ENCODE results near the gene TGM2. TPM values are rescaled to one million over a fixed set of nuclear protein-coding genes. Genes with fewer than 3 reads are reported as not detected.

The TGM2 gene
- polyA plus RNA-seq, 2 of the 4 experiments (the other 2 are of a cell fraction): 173 to 441 TPM

GRCh38 chr20:38084425-38084951, 80.6 kb downstream of the TGM2 start:
- ChIA-PET POLR2A (no interaction called here), CTCF (interaction anchor here (0.8 to 3.1 kb wide), 5 partner anchors 10 to 337 kb away, joined by 3 to 13 read pairs (median 6); no protein-coding TSS in a partner anchor)
- WGBS (ENCODE audit: missing lambda C conversion rate): 63% methylated on average over 5 of the region's 5 CpGs
- H3K4me3 ChIP-seq: no peak overlapping the region
- peak in 1 of 2 experiments; percentile 29 for DNase-seq (ENCODE audit: low read depth in 1 of 2, low spot score in 1 of 2)
- no peak for TF ChIP-seq GATA3 (IDR thresholded peaks at IDR 0.05; ENCODE audit: borderline replicate concordance)
- no peak overlapping the region for H3K4me2 ChIP-seq
- no peak overlapping the region for H3K27ac ChIP-seq
- peaks cover 8% of the 10 kb centered on the region; the same call in 1 of the 3 replicates for H3K9me3 ChIP-seq
- ATAC-seq: peak in 1 of 2 experiments; percentile 43; a peak in 2 of 6 replicates
- H3K4me1 ChIP-seq: peaks cover 9% of the 10 kb centered on the region; the same call in 2 of the 3 replicates
- FAIRE-seq: no peak

DNA sequence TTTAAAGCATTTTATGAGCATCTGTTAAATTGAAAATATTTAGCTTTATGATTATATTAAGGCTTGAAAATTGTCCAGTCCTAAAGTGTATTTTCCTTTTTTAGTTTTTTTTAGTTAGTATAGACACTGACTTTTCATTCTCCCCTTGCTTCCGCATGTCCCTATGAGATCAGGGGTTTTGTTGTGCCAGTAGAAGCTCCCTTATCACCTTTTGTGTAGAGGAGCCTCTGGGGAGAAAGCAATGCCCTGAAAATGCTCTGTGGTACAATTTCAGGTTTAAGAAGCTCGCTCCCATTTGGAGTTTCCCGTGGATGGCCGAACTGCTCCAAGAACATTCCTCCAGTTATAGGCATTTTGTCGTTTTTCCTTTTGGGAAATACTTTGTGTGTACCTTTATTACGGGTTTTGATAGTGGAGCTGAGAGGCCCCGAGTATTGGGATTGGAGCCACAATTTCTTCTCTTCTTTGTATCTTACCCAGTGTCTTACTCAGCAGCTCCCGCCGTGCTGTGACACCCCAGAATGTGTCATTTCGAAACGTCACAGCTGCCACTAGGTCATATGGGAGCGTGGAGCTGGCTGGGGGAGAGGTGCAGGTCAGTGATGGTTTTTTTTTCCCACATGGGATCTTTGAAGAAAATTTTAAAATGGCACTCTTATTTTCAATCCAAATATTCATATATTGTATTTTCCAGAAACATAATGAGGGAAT, 81.6 kb downstream of the TGM2 start:
- CTCF ChIA-PET: interaction anchor here (0.8 to 3.1 kb wide), 7 partner anchors 9 to 338 kb away, joined by 3 to 13 read pairs (median 6); no protein-coding TSS in a partner anchor
- H3K4me1 ChIP-seq: peaks cover 9% of the 10 kb centered on the region; the same call in 2 of the 3 replicates
- H3K27ac ChIP-seq: peak overlapping the region in 1 of 2 experiments; percentile 20; a peak in 1 of 6 replicates
- FAIRE-seq: no peak
- POLR2A ChIA-PET: interaction anchor here (0.7 kb wide), 1 partner anchor 50 kb away, joined by 3 read pairs; the partner anchor contains the start of gene TTI1
- DNase-seq (ENCODE audit: low read depth in 1 of 2, low spot score in 1 of 2): no peak
- no peak for ATAC-seq
- H3K4me2 ChIP-seq: no peak overlapping the region
- H3K9me3 ChIP-seq: peaks cover 10% of the 10 kb centered on the region; the same call in 1 of the 3 replicates
- 95% methylated on average over 12 of the region's 12 CpGs for WGBS (ENCODE audit: missing lambda C conversion rate)
- no peak overlapping the region for H3K4me3 ChIP-seq
- TF ChIP-seq ZNF302 (CRISPR knock-in tag; IDR thresholded peaks at IDR 0.05): no peak
- TF ChIP-seq, protein P1, sequence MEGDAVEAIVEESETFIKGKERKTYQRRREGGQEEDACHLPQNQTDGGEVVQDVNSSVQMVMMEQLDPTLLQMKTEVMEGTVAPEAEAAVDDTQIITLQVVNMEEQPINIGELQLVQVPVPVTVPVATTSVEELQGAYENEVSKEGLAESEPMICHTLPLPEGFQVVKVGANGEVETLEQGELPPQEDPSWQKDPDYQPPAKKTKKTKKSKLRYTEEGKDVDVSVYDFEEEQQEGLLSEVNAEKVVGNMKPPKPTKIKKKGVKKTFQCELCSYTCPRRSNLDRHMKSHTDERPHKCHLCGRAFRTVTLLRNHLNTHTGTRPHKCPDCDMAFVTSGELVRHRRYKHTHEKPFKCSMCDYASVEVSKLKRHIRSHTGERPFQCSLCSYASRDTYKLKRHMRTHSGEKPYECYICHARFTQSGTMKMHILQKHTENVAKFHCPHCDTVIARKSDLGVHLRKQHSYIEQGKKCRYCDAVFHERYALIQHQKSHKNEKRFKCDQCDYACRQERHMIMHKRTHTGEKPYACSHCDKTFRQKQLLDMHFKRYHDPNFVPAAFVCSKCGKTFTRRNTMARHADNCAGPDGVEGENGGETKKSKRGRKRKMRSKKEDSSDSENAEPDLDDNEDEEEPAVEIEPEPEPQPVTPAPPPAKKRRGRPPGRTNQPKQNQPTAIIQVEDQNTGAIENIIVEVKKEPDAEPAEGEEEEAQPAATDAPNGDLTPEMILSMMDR (IDR thresholded peaks at IDR 0.05): no peak
- TF ChIP-seq HES2 (IDR thresholded peaks at IDR 0.05): no peak
- no peak for TF ChIP-seq TFCP2L1 (CRISPR knock-in tag; IDR thresholded peaks at IDR 0.05)
- no peak for TF ChIP-seq NR3C1 (IDR thresholded peaks at IDR 0.05)
- TF ChIP-seq, protein P2, sequence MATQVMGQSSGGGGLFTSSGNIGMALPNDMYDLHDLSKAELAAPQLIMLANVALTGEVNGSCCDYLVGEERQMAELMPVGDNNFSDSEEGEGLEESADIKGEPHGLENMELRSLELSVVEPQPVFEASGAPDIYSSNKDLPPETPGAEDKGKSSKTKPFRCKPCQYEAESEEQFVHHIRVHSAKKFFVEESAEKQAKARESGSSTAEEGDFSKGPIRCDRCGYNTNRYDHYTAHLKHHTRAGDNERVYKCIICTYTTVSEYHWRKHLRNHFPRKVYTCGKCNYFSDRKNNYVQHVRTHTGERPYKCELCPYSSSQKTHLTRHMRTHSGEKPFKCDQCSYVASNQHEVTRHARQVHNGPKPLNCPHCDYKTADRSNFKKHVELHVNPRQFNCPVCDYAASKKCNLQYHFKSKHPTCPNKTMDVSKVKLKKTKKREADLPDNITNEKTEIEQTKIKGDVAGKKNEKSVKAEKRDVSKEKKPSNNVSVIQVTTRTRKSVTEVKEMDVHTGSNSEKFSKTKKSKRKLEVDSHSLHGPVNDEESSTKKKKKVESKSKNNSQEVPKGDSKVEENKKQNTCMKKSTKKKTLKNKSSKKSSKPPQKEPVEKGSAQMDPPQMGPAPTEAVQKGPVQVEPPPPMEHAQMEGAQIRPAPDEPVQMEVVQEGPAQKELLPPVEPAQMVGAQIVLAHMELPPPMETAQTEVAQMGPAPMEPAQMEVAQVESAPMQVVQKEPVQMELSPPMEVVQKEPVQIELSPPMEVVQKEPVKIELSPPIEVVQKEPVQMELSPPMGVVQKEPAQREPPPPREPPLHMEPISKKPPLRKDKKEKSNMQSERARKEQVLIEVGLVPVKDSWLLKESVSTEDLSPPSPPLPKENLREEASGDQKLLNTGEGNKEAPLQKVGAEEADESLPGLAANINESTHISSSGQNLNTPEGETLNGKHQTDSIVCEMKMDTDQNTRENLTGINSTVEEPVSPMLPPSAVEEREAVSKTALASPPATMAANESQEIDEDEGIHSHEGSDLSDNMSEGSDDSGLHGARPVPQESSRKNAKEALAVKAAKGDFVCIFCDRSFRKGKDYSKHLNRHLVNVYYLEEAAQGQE (IDR thresholded peaks at IDR 0.05): no peak
- no peak for TF ChIP-seq BHLHE40 (IDR thresholded peaks at IDR 0.05; ENCODE audit: low read depth, low read length)
- no peak for TF ChIP-seq GATA3 (IDR thresholded peaks at IDR 0.05; ENCODE audit: borderline replicate concordance)
- no peak for TF ChIP-seq KDM5A (IDR thresholded peaks at IDR 0.05)
- no peak for TF ChIP-seq HOXA7 (CRISPR knock-in tag; IDR thresholded peaks at IDR 0.05)
- no peak for TF ChIP-seq NFE2L2 (conservative IDR thresholded peaks at IDR 0.05; ENCODE audit: low read length)
- TF ChIP-seq, protein P3, sequence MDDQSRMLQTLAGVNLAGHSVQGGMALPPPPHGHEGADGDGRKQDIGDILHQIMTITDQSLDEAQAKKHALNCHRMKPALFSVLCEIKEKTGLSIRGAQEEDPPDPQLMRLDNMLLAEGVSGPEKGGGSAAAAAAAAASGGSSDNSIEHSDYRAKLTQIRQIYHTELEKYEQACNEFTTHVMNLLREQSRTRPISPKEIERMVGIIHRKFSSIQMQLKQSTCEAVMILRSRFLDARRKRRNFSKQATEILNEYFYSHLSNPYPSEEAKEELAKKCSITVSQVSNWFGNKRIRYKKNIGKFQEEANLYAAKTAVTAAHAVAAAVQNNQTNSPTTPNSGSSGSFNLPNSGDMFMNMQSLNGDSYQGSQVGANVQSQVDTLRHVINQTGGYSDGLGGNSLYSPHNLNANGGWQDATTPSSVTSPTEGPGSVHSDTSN (IDR thresholded peaks at IDR 0.05): no peak

- ATAC-seq (no peak), DNase-seq (ENCODE audit: low read depth in 1 of 2, low spot score in 1 of 2) (no peak), FAIRE-seq (no peak)
- ChIA-PET POLR2A (no interaction called here), CTCF (interaction anchor here (0.9 to 3.1 kb wide), 5 partner anchors 8 to 140 kb away, joined by 3 to 13 read pairs (median 6); no protein-coding TSS in a partner anchor)
- no peak overlapping the region for H3K4me3 ChIP-seq
- H3K4me2 ChIP-seq: no peak overlapping the region
- H3K27ac ChIP-seq: no peak overlapping the region
- H3K4me1 ChIP-seq: peaks cover 9% of the 10 kb centered on the region; the same call in 2 of the 3 replicates
- TF ChIP-seq, protein P3 (IDR thresholded peaks at IDR 0.05): no peak
- no peak for TF ChIP-seq FOXS1 (CRISPR knock-in tag; IDR thresholded peaks at IDR 0.05)
- no peak for TF ChIP-seq EP300 (IDR thresholded peaks at IDR 0.05)
- TF ChIP-seq NFE2L2 (conservative IDR thresholded peaks at IDR 0.05; ENCODE audit: low read length): no peak
- TF ChIP-seq, protein P2 (IDR thresholded peaks at IDR 0.05): no peak
- TF ChIP-seq CHD4 (IDR thresholded peaks at IDR 0.05; ENCODE audit: borderline replicate concordance): no peak
- no peak for TF ChIP-seq GATA3 (IDR thresholded peaks at IDR 0.05; ENCODE audit: borderline replicate concordance)
- TF ChIP-seq RFX5 (IDR thresholded peaks at IDR 0.05): no peak
- TF ChIP-seq KDM1A (IDR thresholded peaks at IDR 0.05; ENCODE audit: low read depth): no peak
- no peak for TF ChIP-seq JUNB (IDR thresholded peaks at IDR 0.05)
- TF ChIP-seq POLR2A (IDR thresholded peaks at IDR 0.05; ENCODE audit: low read length): no peak
- TF ChIP-seq NR3C1 (IDR thresholded peaks at IDR 0.05): no peak
- H3K9me3 ChIP-seq: peaks cover 10% of the 10 kb centered on the region; the same call in 1 of the 3 replicates
Observed at GRCh38 chr20:38082894-38083293, 82.2 kb downstream of the TGM2 start.
